ENCODE results near the gene SCAF4.

Gene SCAF4

DNA sequence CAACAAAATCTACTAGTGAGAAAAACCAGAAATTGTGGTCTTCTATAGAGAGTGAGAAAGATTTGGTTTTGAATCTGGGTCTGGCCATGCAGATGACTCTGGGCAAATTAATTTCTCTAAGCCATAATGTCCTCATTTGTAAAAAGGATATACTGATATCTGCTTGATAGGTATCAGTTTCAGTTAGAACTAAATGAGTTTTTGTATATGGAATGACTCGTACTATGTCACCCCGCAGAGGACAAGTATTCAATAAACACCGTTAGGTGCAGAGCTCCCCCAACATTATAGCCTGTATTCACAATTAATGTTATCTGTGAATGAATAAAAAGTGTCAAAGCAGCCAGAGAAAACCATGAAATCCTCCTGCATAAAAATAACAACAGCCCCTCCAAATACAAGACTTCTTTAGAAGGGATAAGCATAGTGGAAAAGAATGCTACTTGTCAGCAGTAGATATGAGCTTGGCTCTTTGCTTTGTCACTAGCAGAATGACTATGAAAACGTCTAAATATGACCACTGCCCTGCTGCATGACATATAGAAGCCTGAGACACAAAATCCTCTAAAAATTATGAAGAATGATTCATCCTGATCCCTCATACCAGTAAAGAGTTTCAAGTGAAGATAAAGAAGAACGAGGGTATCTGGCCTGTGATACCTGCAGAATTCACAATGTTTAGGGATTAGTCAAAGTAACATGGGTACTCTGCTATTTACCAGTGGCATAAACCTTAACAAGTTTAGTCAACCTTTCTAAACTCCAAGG, 17.8 kb downstream of the SCAF4 start:
- H3K36me3 ChIP-seq (ENCODE audit: low read depth): no peaks in the 10 kb centered on the region
- no peak overlapping the region for H3K4me3 ChIP-seq (ENCODE audit: severe bottlenecking)
- ATAC-seq (ENCODE audit: low read depth) (peak; percentile 35; the same call in 2 of the 3 replicates), DNase-seq (ENCODE audit: low spot score) (no peak)
- no peak overlapping the region for H3K27ac ChIP-seq (ENCODE audit: poor library complexity, severe bottlenecking)
- TF ChIP-seq, protein P1, sequence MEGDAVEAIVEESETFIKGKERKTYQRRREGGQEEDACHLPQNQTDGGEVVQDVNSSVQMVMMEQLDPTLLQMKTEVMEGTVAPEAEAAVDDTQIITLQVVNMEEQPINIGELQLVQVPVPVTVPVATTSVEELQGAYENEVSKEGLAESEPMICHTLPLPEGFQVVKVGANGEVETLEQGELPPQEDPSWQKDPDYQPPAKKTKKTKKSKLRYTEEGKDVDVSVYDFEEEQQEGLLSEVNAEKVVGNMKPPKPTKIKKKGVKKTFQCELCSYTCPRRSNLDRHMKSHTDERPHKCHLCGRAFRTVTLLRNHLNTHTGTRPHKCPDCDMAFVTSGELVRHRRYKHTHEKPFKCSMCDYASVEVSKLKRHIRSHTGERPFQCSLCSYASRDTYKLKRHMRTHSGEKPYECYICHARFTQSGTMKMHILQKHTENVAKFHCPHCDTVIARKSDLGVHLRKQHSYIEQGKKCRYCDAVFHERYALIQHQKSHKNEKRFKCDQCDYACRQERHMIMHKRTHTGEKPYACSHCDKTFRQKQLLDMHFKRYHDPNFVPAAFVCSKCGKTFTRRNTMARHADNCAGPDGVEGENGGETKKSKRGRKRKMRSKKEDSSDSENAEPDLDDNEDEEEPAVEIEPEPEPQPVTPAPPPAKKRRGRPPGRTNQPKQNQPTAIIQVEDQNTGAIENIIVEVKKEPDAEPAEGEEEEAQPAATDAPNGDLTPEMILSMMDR (IDR thresholded peaks at IDR 0.05; ENCODE audit: poor library complexity, severe bottlenecking): no peak
- H3K27me3 ChIP-seq (ENCODE audit: insufficient read depth, poor library complexity, severe bottlenecking): no peaks in the 10 kb centered on the region
- H3K4me1 ChIP-seq (ENCODE audit: insufficient read depth, poor library complexity, severe bottlenecking): peaks cover 14% of the 10 kb centered on the region
- H3K9me3 ChIP-seq (ENCODE audit: severe bottlenecking): no peaks in the 10 kb centered on the region

DNA sequence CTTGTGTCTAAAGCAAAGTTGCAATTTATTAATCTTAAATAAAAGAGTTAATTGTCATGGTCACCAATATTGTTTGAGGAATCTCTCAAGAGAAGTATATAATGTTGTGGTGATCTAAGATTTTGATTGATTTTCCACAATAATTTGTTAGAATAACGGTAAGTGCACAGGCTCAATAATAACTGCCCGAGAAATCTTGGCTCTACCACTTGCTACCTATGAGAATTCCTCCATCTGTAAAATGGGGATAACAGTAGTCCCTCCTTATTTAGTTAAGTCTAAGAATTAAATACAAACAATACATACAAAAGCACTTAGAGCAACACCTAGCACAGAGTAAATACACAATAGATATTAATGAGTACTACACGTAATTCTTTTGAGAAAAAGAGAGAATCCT, 18.8 kb downstream of the SCAF4 start:
- Histone ChIP-seq H3K9me3 (ENCODE audit: severe bottlenecking) (no peaks in the 10 kb centered on the region), H3K27me3 (ENCODE audit: insufficient read depth, poor library complexity, severe bottlenecking) (no peaks in the 10 kb centered on the region), H3K4me3 (ENCODE audit: severe bottlenecking) (no peak overlapping the region), H3K4me1 (ENCODE audit: insufficient read depth, poor library complexity, severe bottlenecking) (peaks cover 14% of the 10 kb centered on the region), H3K27ac (ENCODE audit: poor library complexity, severe bottlenecking) (no peak overlapping the region), H3K36me3 (ENCODE audit: low read depth) (no peaks in the 10 kb centered on the region)
- DNase-seq (ENCODE audit: low spot score) (no peak), ATAC-seq (ENCODE audit: low read depth) (no peak)
- TF ChIP-seq, protein P1 (IDR thresholded peaks at IDR 0.05; ENCODE audit: poor library complexity, severe bottlenecking): no peak

DNA sequence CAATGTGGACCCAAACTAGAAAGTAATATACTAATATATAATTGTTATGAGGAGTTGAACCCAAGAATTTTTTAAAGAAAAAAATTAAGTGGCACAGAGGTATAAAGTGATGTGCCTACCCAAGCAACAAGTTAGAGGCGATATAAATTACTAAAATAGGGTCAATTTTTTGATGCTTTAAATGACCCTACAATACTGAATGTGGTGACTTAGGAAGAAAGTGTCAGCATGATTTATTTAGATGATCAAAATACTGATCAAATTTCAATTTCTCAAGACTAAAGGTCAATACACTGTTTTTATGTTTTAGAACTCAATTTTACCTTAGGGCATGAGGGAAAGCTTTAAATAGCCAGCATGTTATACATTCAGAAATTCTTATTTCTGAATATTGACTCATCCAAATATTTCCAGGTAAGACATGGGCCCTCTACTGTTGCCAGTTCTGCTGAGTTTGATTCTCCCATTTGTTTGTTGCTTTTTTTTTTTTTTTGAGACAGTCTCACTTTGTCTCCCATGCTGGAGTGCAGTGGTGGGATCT, 20.1 kb downstream of the SCAF4 start:
- H3K27me3 ChIP-seq (ENCODE audit: insufficient read depth, poor library complexity, severe bottlenecking): no peaks in the 10 kb centered on the region
- H3K36me3 ChIP-seq (ENCODE audit: low read depth): no peaks in the 10 kb centered on the region
- no peak overlapping the region for H3K4me3 ChIP-seq (ENCODE audit: severe bottlenecking)
- DNase-seq (ENCODE audit: low spot score): no peak
- no peaks in the 10 kb centered on the region for H3K9me3 ChIP-seq (ENCODE audit: severe bottlenecking)
- peaks cover 24% of the 10 kb centered on the region for H3K4me1 ChIP-seq (ENCODE audit: insufficient read depth, poor library complexity, severe bottlenecking)
- ATAC-seq (ENCODE audit: low read depth): 0 out of 3 replicates have a peak, but pooled peaks have one; percentile 32
- TF ChIP-seq, protein P1 (IDR thresholded peaks at IDR 0.05; ENCODE audit: poor library complexity, severe bottlenecking): no peak
- H3K27ac ChIP-seq (ENCODE audit: poor library complexity, severe bottlenecking): no peak overlapping the region

DNA sequence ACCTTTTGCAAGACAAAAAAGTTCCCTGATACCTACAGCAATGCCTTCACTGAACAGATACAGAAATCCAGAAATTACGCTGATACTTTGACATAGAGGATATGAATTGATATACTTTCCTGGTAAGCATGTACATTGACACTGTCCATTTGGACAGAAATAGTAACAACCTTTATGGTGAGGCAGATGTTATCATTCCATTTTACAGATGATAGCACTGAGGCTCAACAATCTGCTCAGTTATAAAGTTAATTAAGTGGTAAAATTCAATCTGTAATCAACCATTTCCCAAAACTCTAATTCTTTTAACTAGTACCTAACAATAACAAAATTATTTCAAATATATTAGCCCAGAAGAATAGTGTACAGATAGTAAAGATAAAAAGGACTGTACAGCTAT, 20.6 kb downstream of the SCAF4 start:
- Histone ChIP-seq H3K27ac (ENCODE audit: poor library complexity, severe bottlenecking) (no peak overlapping the region), H3K27me3 (ENCODE audit: insufficient read depth, poor library complexity, severe bottlenecking) (no peaks in the 10 kb centered on the region), H3K4me1 (ENCODE audit: insufficient read depth, poor library complexity, severe bottlenecking) (peaks cover 24% of the 10 kb centered on the region), H3K36me3 (ENCODE audit: low read depth) (no peaks in the 10 kb centered on the region), H3K9me3 (ENCODE audit: severe bottlenecking) (no peaks in the 10 kb centered on the region), H3K4me3 (ENCODE audit: severe bottlenecking) (no peak overlapping the region)
- no peak for ATAC-seq (ENCODE audit: low read depth)
- TF ChIP-seq, protein P1 (IDR thresholded peaks at IDR 0.05; ENCODE audit: poor library complexity, severe bottlenecking): no peak
- DNase-seq (ENCODE audit: low spot score): no peak

DNA sequence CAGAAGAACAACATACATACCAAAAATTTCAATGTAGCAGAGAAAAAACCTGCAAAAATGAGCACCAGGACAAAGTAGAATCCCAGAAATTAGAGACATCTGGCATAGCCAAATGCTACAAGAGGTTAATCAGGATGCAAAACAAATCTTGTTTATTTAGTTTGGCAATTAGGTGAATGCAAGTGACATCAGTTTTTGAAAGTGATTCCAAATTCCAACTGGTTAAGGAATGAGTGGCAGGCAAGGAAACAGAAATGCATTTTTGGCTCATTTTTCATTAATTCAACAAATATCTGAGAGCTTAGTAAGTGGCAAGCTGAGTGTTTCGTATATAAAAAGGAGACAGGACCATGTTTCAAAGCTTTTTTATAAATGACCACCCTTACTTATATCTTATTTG, 21.3 kb downstream of the SCAF4 start:
- Histone ChIP-seq H3K27ac (ENCODE audit: poor library complexity, severe bottlenecking) (no peak overlapping the region), H3K36me3 (ENCODE audit: low read depth) (peaks cover 4% of the 10 kb centered on the region; the same call in 1 of the 2 replicates), H3K27me3 (ENCODE audit: insufficient read depth, poor library complexity, severe bottlenecking) (no peaks in the 10 kb centered on the region), H3K9me3 (ENCODE audit: severe bottlenecking) (no peaks in the 10 kb centered on the region), H3K4me1 (ENCODE audit: insufficient read depth, poor library complexity, severe bottlenecking) (peaks cover 19% of the 10 kb centered on the region), H3K4me3 (ENCODE audit: severe bottlenecking) (no peak overlapping the region)
- TF ChIP-seq, protein P1 (IDR thresholded peaks at IDR 0.05; ENCODE audit: poor library complexity, severe bottlenecking): no peak
- DNase-seq (ENCODE audit: low spot score): no peak
- peak; percentile 18; the same call in 1 of the 3 replicates for ATAC-seq (ENCODE audit: low read depth)
